Keratinocyte (primary cell): ENCODE results near the gene AJUBA. TPM values are rescaled to one million over a fixed set of nuclear protein-coding genes. Genes with fewer than 3 reads are reported as not detected.

Experiments used
- DNase-seq: peaks from one replicate; pipeline ENCODE4 v3.0.0-alpha.2; 2011; ENCODE audit warnings: low read depth, missing footprints, low spot score
- FAIRE-seq: peaks from 2 replicates; lab custom pipeline; 2011; peaks lifted over from hg19 to GRCh38; lab: Jason Lieb, UNC
- H2AFZ ChIP-seq: 2 replicates; pipeline ENCODE4 v1.6.0; 2012; ENCODE audit warnings: low read length, control low read depth, inconsistent platforms; ENCODE audit not compliant: control insufficient read depth
- H3K27ac ChIP-seq: 2 replicates; pipeline ENCODE4 v1.5.1; 2011; ENCODE audit warnings: low read length; ENCODE audit not compliant: control insufficient read depth, insufficient read depth
- H3K27me3 ChIP-seq: 3 replicates; pipeline ENCODE4 v1.6.0; 2011; ENCODE audit warnings: low read length; ENCODE audit not compliant: control insufficient read depth, insufficient read depth; ENCODE audit errors: extremely low read depth
- H3K36me3 ChIP-seq, 2 experiments: 2 replicates in 1 of 2; 3 replicates in 1 of 2; pipeline ENCODE4 v1.5.1; 2011; ENCODE audit warnings: low read length in 2 of 2, mild to moderate bottlenecking in 1 of 2; ENCODE audit not compliant: control insufficient read depth in 2 of 2, insufficient read depth in 2 of 2; ENCODE audit errors: extremely low read depth in 1 of 2
- H3K4me1 ChIP-seq: 3 replicates; pipeline ENCODE4 v1.5.1; 2011; ENCODE audit warnings: low read length; ENCODE audit not compliant: control insufficient read depth, insufficient read depth; ENCODE audit errors: extremely low read depth
- H3K4me2 ChIP-seq: 3 replicates; pipeline ENCODE4 v1.6.0; 2011; ENCODE audit warnings: low read depth, low read length; ENCODE audit not compliant: control insufficient read depth, insufficient read depth; ENCODE audit errors: extremely low read depth
- H3K4me3 ChIP-seq, 3 experiments: fragments of 200-600 bp in 1 of 3; sonication (generic) in 1 of 3; 2 replicates in 2 of 3; 3 replicates in 1 of 3; pipeline ENCODE4 v1.5.1; 2011 to 2016; ENCODE audit warnings: low read length in 3 of 3, mild to moderate bottlenecking in 3 of 3, control low read depth in 2 of 3, inconsistent platforms in 1 of 3, low read depth in 1 of 3, mixed read lengths in 1 of 3, mixed run types in 1 of 3, moderate library complexity in 1 of 3; ENCODE audit not compliant: control insufficient read depth in 2 of 3, insufficient read depth in 2 of 3; ENCODE audit errors: extremely low read depth in 1 of 3
- H3K79me2 ChIP-seq: 2 replicates; pipeline ENCODE4 v1.6.0; 2012; ENCODE audit warnings: low read length; ENCODE audit not compliant: control insufficient read depth, insufficient read depth
- H3K9ac ChIP-seq: 3 replicates; pipeline ENCODE4 v1.6.0; 2011; ENCODE audit warnings: low read length; ENCODE audit not compliant: control insufficient read depth, insufficient read depth; ENCODE audit errors: extremely low read depth
- H3K9me1 ChIP-seq: 3 replicates; pipeline ENCODE4 v1.6.0; 2011; ENCODE audit warnings: low read length; ENCODE audit not compliant: control insufficient read depth, insufficient read depth; ENCODE audit errors: extremely low read depth
- H3K9me3 ChIP-seq: 2 replicates; pipeline ENCODE4 v1.5.1; 2012; ENCODE audit warnings: low read depth, low read length; ENCODE audit not compliant: control insufficient read depth
- H4K20me1 ChIP-seq: 3 replicates; pipeline ENCODE4 v1.6.0; 2011; ENCODE audit warnings: low read length; ENCODE audit not compliant: control insufficient read depth, insufficient read depth; ENCODE audit errors: extremely low read depth
- CTCF ChIP-seq, 3 experiments: IDR thresholded peaks in 1 of 3; conservative IDR thresholded peaks in 1 of 3; optimal IDR thresholded peaks in 1 of 3; 2 replicates in 2 of 3; 3 replicates in 1 of 3; pipeline versions ENCODE3 to v1.5.1; 2011; ENCODE audit warnings: low read length in 3 of 3, mild to moderate bottlenecking in 3 of 3, moderate library complexity in 2 of 3, control low read depth in 1 of 3, inconsistent platforms in 1 of 3; ENCODE audit not compliant: insufficient read depth in 2 of 3; ENCODE audit errors: extremely low read depth in 1 of 3
- EZH2 ChIP-seq: IDR thresholded peaks from one replicate; pipeline ENCODE4 v1.6.1; 2012; ENCODE audit warnings: inconsistent platforms, mild to moderate bottlenecking, low read length, moderate library complexity
- dilution Hi-C: fragments of 300-500 bp; cut with MboI; formaldehyde crosslinking; loops from one replicate; pipeline ENCODE4 v1.7.0; 2020; ENCODE audit warnings: low sequenced_read_pairs; ENCODE audit not compliant: extremely low pct_ligation_motif_present
- polyA plus RNA-seq, 5 experiments: library from polyadenylated mRNA; depleted of rRNA in 3 of 5; stranded (reverse) in 3 of 5; stranded (forward) in 1 of 5; unstranded in 1 of 5; fragments of >200 nt; gene quantifications; 1 replicate in 1 of 5; 2 replicates in 3 of 5; 3 replicates in 1 of 5; pipeline versions ENCODE4 v1.2.1 to v1.2.3, GENCODE V29; 2011 to 2012; ENCODE audit warnings: missing spikeins in 2 of 5, low read depth in 1 of 5, low replicate concordance in 1 of 5

The AJUBA gene
- polyA plus RNA-seq, 1 donor (not counting 4 experiments of a cell fraction or from before 2014, with no cell fraction given) = 157 TPM

GRCh38 chr14:22926316-22926715, 56.0 kb downstream of the AJUBA start:
- no peaks in the 10 kb centered on the region for H4K20me1 ChIP-seq
- no peak overlapping the region for H2AFZ ChIP-seq
- DNase-seq = peak; percentile 83
- peaks cover 15 to 43% of the 10 kb centered on the region in 2 experiments for H3K36me3 ChIP-seq
- peaks cover 34% of the 10 kb centered on the region for H3K79me2 ChIP-seq
- peaks cover 51% of the 10 kb centered on the region for H3K4me1 ChIP-seq
- peak overlapping the region; percentile 54 for H3K9ac ChIP-seq
- TF ChIP-seq CTCF (optimal IDR thresholded peaks at IDR 0.05 in 1 of 3, IDR thresholded peaks at IDR 0.05 in 1 of 3, conservative IDR thresholded peaks at IDR 0.05 in 1 of 3; ENCODE audit: extremely low read depth in 1 of 3, insufficient read depth in 2 of 3, low read length in 3 of 3) (no peak), EZH2 (no peak)
- dilution Hi-C loops = no loop called here
- H3K9me1 ChIP-seq = peaks cover 2% of the 10 kb centered on the region
- no peak for FAIRE-seq
- peak overlapping the region; percentile 79 for H3K4me2 ChIP-seq
- no peaks in the 10 kb centered on the region for H3K27me3 ChIP-seq
- peak overlapping the region; percentile 0 to 61 (median 41) for H3K4me3 ChIP-seq
- H3K9me3 ChIP-seq = no peaks in the 10 kb centered on the region
- H3K27ac ChIP-seq = peak overlapping the region; percentile 87

GRCh38 chr14:22925513-22925912, 56.8 kb downstream of the AJUBA start:
- no peak overlapping the region for H2AFZ ChIP-seq
- no peak for FAIRE-seq
- no peak for TF ChIP-seq EZH2
- no peak for TF ChIP-seq CTCF (optimal IDR thresholded peaks at IDR 0.05 in 1 of 3, IDR thresholded peaks at IDR 0.05 in 1 of 3, conservative IDR thresholded peaks at IDR 0.05 in 1 of 3; ENCODE audit: extremely low read depth in 1 of 3, insufficient read depth in 2 of 3, low read length in 3 of 3)
- no peak for DNase-seq
- H3K4me1 ChIP-seq = peaks cover 57% of the 10 kb centered on the region
- no peak overlapping the region for H3K9ac ChIP-seq
- no peaks in the 10 kb centered on the region for H4K20me1 ChIP-seq
- no peaks in the 10 kb centered on the region for H3K27me3 ChIP-seq
- peak overlapping the region; percentile 87 for H3K27ac ChIP-seq
- H3K9me1 ChIP-seq = peaks cover 2% of the 10 kb centered on the region
- H3K9me3 ChIP-seq = no peaks in the 10 kb centered on the region
- peaks cover 23 to 51% of the 10 kb centered on the region in 2 experiments for H3K36me3 ChIP-seq
- peaks cover 34% of the 10 kb centered on the region for H3K79me2 ChIP-seq
- dilution Hi-C loops = no loop called here
- H3K4me3 ChIP-seq = no peak overlapping the region
- peak overlapping the region; percentile 79 for H3K4me2 ChIP-seq
